PFSK-1 (cell line): ENCODE results near the gene CDK2AP2.

Experiments
- FOXP2 ChIP-seq: optimal IDR thresholded peaks from 2 replicates; pipeline ENCODE3; 2011; ENCODE audit warnings: borderline replicate concordance, control low read depth, inconsistent platforms; ENCODE audit not compliant: insufficient read depth; ENCODE audit errors: extremely low read length, extremely low read depth
- POLR2AphosphoS5 ChIP-seq: IDR thresholded peaks from 2 replicates; pipeline ENCODE4 v1.6.1; 2012; ENCODE audit warnings: low read depth, mild to moderate bottlenecking, control low read depth, low read length, moderate library complexity
- SIN3A ChIP-seq: IDR thresholded peaks from 2 replicates; pipeline ENCODE4 v1.6.1; 2012; ENCODE audit warnings: mild to moderate bottlenecking, low read length, moderate library complexity, borderline replicate concordance; ENCODE audit not compliant: insufficient read depth
- TAF1 ChIP-seq: IDR thresholded peaks from 2 replicates; pipeline ENCODE4 v1.6.1; 2012; ENCODE audit warnings: low read length, control low read depth, borderline replicate concordance; ENCODE audit not compliant: insufficient read depth
- TF ChIP-seq, protein P1 (sequence below), 2 experiments: IDR thresholded peaks; 2 replicates each; pipeline versions ENCODE4 v1.6.1 to v1.8.0; 2011 to 2012; ENCODE audit warnings: low read depth in 2 of 2, low read length in 2 of 2, control low read depth in 1 of 2, inconsistent platforms in 1 of 2, mild to moderate bottlenecking in 1 of 2, moderate library complexity in 1 of 2; ENCODE audit not compliant: insufficient read depth in 1 of 2

CDK2AP2 gene

DNA sequence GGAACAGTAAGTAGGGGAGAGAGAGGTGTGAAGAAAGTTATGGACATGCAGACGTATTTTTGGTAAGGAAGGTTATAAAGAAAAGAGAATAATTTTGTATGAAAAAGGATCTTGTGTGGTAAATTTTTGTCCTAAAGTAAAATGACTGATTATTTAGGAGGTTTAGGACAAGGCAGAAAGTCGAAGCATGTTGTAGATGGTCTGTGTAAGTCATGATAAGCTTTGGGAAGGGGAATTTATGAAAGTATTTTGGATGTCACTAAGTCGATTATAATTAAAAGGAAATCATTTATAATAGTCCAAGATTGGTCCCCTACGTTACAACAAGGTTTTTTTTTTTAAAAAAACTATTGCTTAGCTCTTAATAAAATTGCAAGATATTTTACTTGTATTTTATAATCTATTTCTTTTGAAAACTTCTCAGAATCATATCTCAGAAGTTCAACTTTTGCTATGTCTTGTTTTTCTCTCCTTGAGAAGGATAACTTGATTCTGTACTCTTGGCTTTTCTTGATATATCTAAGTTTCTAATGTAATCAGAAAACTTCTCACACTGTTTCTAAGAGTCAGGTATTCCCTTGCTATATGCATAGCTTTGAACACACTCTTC is 26.2 kb upstream of the CDK2AP2 start:
- TF ChIP-seq FOXP2 (no peak), TAF1 (no peak), SIN3A (no peak), POLR2AphosphoS5 (no peak)
- TF ChIP-seq, protein P1, sequence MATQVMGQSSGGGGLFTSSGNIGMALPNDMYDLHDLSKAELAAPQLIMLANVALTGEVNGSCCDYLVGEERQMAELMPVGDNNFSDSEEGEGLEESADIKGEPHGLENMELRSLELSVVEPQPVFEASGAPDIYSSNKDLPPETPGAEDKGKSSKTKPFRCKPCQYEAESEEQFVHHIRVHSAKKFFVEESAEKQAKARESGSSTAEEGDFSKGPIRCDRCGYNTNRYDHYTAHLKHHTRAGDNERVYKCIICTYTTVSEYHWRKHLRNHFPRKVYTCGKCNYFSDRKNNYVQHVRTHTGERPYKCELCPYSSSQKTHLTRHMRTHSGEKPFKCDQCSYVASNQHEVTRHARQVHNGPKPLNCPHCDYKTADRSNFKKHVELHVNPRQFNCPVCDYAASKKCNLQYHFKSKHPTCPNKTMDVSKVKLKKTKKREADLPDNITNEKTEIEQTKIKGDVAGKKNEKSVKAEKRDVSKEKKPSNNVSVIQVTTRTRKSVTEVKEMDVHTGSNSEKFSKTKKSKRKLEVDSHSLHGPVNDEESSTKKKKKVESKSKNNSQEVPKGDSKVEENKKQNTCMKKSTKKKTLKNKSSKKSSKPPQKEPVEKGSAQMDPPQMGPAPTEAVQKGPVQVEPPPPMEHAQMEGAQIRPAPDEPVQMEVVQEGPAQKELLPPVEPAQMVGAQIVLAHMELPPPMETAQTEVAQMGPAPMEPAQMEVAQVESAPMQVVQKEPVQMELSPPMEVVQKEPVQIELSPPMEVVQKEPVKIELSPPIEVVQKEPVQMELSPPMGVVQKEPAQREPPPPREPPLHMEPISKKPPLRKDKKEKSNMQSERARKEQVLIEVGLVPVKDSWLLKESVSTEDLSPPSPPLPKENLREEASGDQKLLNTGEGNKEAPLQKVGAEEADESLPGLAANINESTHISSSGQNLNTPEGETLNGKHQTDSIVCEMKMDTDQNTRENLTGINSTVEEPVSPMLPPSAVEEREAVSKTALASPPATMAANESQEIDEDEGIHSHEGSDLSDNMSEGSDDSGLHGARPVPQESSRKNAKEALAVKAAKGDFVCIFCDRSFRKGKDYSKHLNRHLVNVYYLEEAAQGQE (IDR thresholded peaks at IDR 0.05; ENCODE audit: insufficient read depth in 1 of 2, low read depth in 2 of 2, low read length in 2 of 2) = no peak

DNA sequence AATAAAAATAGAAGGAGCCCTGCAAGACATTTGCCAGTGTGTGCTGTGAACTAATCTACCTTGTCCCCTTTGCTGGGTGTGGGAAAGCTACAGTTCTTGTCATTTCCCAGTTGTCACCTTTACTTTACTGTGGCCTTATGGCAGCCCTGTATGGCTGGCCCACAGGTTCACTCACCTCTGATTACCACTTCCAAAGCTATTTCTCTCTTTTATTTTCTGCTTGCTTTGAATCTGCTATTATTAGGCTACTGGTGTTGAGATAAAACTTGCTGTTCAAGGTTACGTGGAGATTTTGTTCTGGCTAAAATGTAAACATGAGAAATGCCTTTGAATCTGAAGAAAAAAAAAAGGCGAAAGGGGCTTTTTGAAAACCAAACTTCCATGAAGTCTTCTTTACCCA is 24.9 kb upstream of the CDK2AP2 start:
- TF ChIP-seq POLR2AphosphoS5 = no peak
- TF ChIP-seq SIN3A = no peak
- no peak for TF ChIP-seq FOXP2
- TF ChIP-seq TAF1 = no peak
- TF ChIP-seq, protein P1 (IDR thresholded peaks at IDR 0.05; ENCODE audit: insufficient read depth in 1 of 2, low read depth in 2 of 2, low read length in 2 of 2) = no peak

DNA sequence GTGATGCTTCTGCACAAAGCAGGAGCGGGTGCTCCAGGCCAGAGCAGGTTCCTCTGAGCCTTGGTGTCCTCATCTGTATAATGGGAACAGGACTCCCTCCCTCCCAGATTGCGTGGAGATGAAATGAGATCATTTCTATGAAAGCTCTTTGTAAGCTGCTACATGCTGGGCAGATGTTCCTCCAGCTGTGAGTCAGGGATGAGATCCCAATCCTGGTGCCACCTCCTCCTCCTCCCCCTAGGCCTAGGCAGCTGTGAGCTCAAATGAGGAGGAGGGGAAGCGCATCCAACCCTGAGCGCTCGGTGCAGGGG is 22.3 kb upstream of the CDK2AP2 start:
- TF ChIP-seq TAF1 (no peak), POLR2AphosphoS5 (no peak), FOXP2 (no peak), SIN3A (no peak)
- TF ChIP-seq, protein P1 (IDR thresholded peaks at IDR 0.05; ENCODE audit: insufficient read depth in 1 of 2, low read depth in 2 of 2, low read length in 2 of 2) = no peak

DNA sequence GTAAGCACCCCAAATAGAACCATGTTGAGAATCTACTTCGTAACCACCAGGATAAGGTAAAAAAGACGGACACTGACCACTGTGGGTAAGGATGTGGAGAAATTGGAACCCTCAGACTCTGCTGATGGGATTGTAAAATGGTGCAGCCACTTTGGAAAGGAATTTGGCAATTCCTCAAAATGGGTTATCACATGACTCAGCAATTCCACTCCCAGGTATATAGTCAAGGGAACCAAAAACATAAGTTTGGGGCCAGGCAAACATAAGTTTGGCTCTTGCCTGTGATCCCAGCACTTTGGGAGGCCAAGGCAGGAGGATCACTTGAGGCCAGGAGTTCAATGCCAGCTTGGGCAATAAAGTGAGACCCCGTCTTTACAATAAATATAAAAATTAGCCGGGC is 20.4 kb upstream of the CDK2AP2 start:
- TF ChIP-seq, protein P1 (IDR thresholded peaks at IDR 0.05; ENCODE audit: insufficient read depth in 1 of 2, low read depth in 2 of 2, low read length in 2 of 2) = no peak
- TF ChIP-seq POLR2AphosphoS5 = no peak
- no peak for TF ChIP-seq TAF1
- TF ChIP-seq SIN3A = no peak
- TF ChIP-seq FOXP2 = no peak
